ENCODE data around the gene CSE1L.

- TF ChIP-seq, protein P1, sequence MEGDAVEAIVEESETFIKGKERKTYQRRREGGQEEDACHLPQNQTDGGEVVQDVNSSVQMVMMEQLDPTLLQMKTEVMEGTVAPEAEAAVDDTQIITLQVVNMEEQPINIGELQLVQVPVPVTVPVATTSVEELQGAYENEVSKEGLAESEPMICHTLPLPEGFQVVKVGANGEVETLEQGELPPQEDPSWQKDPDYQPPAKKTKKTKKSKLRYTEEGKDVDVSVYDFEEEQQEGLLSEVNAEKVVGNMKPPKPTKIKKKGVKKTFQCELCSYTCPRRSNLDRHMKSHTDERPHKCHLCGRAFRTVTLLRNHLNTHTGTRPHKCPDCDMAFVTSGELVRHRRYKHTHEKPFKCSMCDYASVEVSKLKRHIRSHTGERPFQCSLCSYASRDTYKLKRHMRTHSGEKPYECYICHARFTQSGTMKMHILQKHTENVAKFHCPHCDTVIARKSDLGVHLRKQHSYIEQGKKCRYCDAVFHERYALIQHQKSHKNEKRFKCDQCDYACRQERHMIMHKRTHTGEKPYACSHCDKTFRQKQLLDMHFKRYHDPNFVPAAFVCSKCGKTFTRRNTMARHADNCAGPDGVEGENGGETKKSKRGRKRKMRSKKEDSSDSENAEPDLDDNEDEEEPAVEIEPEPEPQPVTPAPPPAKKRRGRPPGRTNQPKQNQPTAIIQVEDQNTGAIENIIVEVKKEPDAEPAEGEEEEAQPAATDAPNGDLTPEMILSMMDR (IDR thresholded peaks at IDR 0.05; ENCODE audit: low read depth, low read length), result no peak
- TF ChIP-seq, protein P2, sequence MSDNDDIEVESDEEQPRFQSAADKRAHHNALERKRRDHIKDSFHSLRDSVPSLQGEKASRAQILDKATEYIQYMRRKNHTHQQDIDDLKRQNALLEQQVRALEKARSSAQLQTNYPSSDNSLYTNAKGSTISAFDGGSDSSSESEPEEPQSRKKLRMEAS (IDR thresholded peaks at IDR 0.05; ENCODE audit: low read depth, low read length), result no peak
- no peak for TF ChIP-seq POLR2A (IDR thresholded peaks at IDR 0.05; ENCODE audit: extremely low read depth, insufficient read length)
Measured at GRCh38 chr20:49024220-49024619, 21.9 kb upstream of the CSE1L start.

Measured in NB4 (cell line).